ENCODE data around the gene CCDC68. TPM values are rescaled to one million over a fixed set of nuclear protein-coding genes. Genes with fewer than 3 reads are reported as not detected.

Gene CCDC68
- total and polyA plus RNA-seq, 2 of the 8 experiments (the other 6 are each of a cell fraction or from before 2014, with no cell fraction given): 0.06 to 0.80 TPM

DNA sequence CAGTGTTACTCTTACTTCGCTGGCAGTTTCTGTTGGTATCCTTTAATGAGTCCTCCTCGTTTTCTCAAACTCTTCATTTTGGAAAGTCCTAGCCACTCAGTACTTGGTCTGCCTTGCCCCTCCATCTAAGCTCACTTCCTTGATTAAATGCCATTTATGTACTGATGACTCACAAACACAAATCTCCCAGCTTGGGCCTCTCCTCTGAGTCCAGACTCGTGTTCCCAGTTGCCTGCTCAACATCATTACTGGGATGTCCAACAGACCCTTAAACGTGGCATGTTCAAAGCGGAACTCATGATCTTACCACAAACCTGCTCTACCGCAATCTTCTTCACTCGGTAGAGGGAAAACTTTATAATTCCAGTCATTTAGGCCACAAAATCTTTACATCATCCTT is 13.8 kb upstream of the CCDC68 start:
- H2BK15ac ChIP-seq (ENCODE audit: low read length): no peak overlapping the region
- H4K91ac ChIP-seq (replicated peaks; ENCODE audit: insufficient read length, low read length): no peak overlapping the region
- H3K79me1 ChIP-seq (ENCODE audit: low read depth, low read length): no peaks in the 10 kb centered on the region
- no peak overlapping the region for H2AK5ac ChIP-seq (ENCODE audit: low read depth, low read length)
- H2BK20ac ChIP-seq (ENCODE audit: low read length): no peak overlapping the region
- no peak overlapping the region for H3K9ac ChIP-seq (replicated peaks in 1 of 4; ENCODE audit: extremely low read depth in 1 of 4, low read depth in 3 of 4, low read length in 3 of 4)
- H4K8ac ChIP-seq (ENCODE audit: extremely low read depth, insufficient read depth, low read length): no peak overlapping the region
- no peak overlapping the region for H3K56ac ChIP-seq (replicated peaks; ENCODE audit: insufficient read length, low read depth, low read length)
- DNase-seq (ENCODE audit: low read depth in 1 of 2, low spot score in 2 of 2): no peak
- 94% methylated on average over 7 of the region's 7 CpGs; no CpG with 5 or more reads in 1 of the 2 experiments for WGBS, 2 experiments (ENCODE audit: extremely low coverage in 1 of 2, insufficient coverage in 1 of 2, insufficient read length in 1 of 2, insufficient replicate concordance in 2 of 2, low coverage in 1 of 2, low lambda C conversion rate in 2 of 2, missing lambda C conversion rate in 1 of 2)
- no peak overlapping the region for H3K14ac ChIP-seq (ENCODE audit: insufficient read length)
- H3K27ac ChIP-seq (ENCODE audit: low read depth, low read length): no peak overlapping the region
- no peaks in the 10 kb centered on the region for H3K27me3 ChIP-seq (replicated peaks in 1 of 4; ENCODE audit: control insufficient read depth in 3 of 4, extremely low read depth in 1 of 4, insufficient read depth in 3 of 4, low read length in 3 of 4)
- H3K23ac ChIP-seq (ENCODE audit: insufficient read length): no peak overlapping the region
- FAIRE-seq: no peak
- H3K18ac ChIP-seq (ENCODE audit: extremely low read depth, low read length): no peak overlapping the region
- no peaks in the 10 kb centered on the region for H3K9me3 ChIP-seq (ENCODE audit: insufficient read depth in 2 of 2, low read depth in 1 of 2, low read length in 1 of 2)
- TF ChIP-seq, protein P1, sequence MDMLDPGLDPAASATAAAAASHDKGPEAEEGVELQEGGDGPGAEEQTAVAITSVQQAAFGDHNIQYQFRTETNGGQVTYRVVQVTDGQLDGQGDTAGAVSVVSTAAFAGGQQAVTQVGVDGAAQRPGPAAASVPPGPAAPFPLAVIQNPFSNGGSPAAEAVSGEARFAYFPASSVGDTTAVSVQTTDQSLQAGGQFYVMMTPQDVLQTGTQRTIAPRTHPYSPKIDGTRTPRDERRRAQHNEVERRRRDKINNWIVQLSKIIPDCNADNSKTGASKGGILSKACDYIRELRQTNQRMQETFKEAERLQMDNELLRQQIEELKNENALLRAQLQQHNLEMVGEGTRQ (IDR thresholded peaks at IDR 0.05; ENCODE audit: low read length): no peak
- TF ChIP-seq CTBP2 (IDR thresholded peaks at IDR 0.05; ENCODE audit: borderline replicate concordance, insufficient read depth, insufficient read length, low read length) (no peak), SRF (IDR thresholded peaks at IDR 0.05; ENCODE audit: low read depth, low read length) (no peak), TAF7 (optimal IDR thresholded peaks at IDR 0.05; ENCODE audit: borderline replicate concordance, low read depth, low read length) (no peak), HDAC2 (IDR thresholded peaks at IDR 0.05; ENCODE audit: borderline replicate concordance in 1 of 2, low read depth in 2 of 2, low read length in 2 of 2) (no peak)
- ChIA-PET POLR2A (ENCODE audit: partially characterized antibody) (no interaction called here), CTCF (ENCODE audit: partially characterized antibody) (interaction anchor here (3.3 kb wide), 1 partner anchor 10 kb away, joined by 12 read pairs; no protein-coding TSS in a partner anchor)
- no peaks in the 10 kb centered on the region for H3K23me2 ChIP-seq (ENCODE audit: low read depth, low read length)
- no peak overlapping the region for H2BK5ac ChIP-seq (ENCODE audit: low read depth, low read length)
- H4K5ac ChIP-seq (ENCODE audit: insufficient read length, low read depth, low read length): no peak overlapping the region
- H3K4ac ChIP-seq (replicated peaks; ENCODE audit: insufficient read length, low read depth, low read length): no peak overlapping the region
- no peak overlapping the region for H2BK120ac ChIP-seq (replicated peaks; ENCODE audit: low read depth, low read length)
- H2BK12ac ChIP-seq (ENCODE audit: low read depth, low read length): no peak overlapping the region
- H3K4me1 ChIP-seq (replicated peaks in 1 of 4; ENCODE audit: control insufficient read depth in 3 of 4, insufficient read depth in 4 of 4, low read length in 3 of 4): no peaks in the 10 kb centered on the region
- no peaks in the 10 kb centered on the region for H3K79me2 ChIP-seq (ENCODE audit: control insufficient read depth in 1 of 2, insufficient read depth in 2 of 2, low read length in 2 of 2)
- no peaks in the 10 kb centered on the region for H3K36me3 ChIP-seq (ENCODE audit: control insufficient read depth in 2 of 4, insufficient read depth in 4 of 4, low read length in 3 of 4)
- H4K20me1 ChIP-seq (replicated peaks in 1 of 2; ENCODE audit: control insufficient read depth in 1 of 2, insufficient read depth in 2 of 2, low read length in 2 of 2): no peaks in the 10 kb centered on the region
- H3K4me3 ChIP-seq (ENCODE audit: extremely low read depth in 1 of 4, insufficient read depth in 2 of 4, low read depth in 3 of 4, low read length in 4 of 4): no peak overlapping the region
- no peak overlapping the region for H2AFZ ChIP-seq (ENCODE audit: low read length)
- no peak overlapping the region for H3K4me2 ChIP-seq (ENCODE audit: insufficient read depth in 1 of 2, low read depth in 2 of 2, low read length in 2 of 2)

Data from H1 (cell line).